Stomach (tissue), 4 donors: ENCODE data around the gene DFFB.

Source experiments
- CTCF ChIP-seq, 7 experiments: fragments of 450-650 bp in 4 of 7; fragments of 200-600 bp in 3 of 7; sonication (generic) in 3 of 7; IDR thresholded peaks; one replicate each; pipeline ENCODE4 v1.5.1; 2016 to 2019; ENCODE audit warnings: antibody characterized with exemption in 7 of 7, control low read depth in 2 of 7, mild to moderate bottlenecking in 1 of 7
- EP300 ChIP-seq: sonication (generic); formaldehyde crosslinking; IDR thresholded peaks from one replicate; pipeline ENCODE4 v1.6.1; 2017; ENCODE audit warnings: antibody characterized with exemption
- POLR2A ChIP-seq, 4 donors: fragments of 450-650 bp; IDR thresholded peaks; one replicate each; pipeline ENCODE4 v1.6.1; 2016; ENCODE audit warnings: antibody characterized with exemption in 4 of 4, control low read depth in 2 of 4, mild to moderate bottlenecking in 1 of 4, moderate library complexity in 1 of 4
- POLR2AphosphoS5 ChIP-seq, 3 donors: sonication (generic); formaldehyde crosslinking; IDR thresholded peaks; one replicate each; pipeline ENCODE4 v1.6.1; 2016; ENCODE audit warnings: antibody characterized with exemption in 3 of 3

- TF ChIP-seq CTCF (IDR thresholded peaks at IDR 0.05) (no peak), POLR2A (IDR thresholded peaks at IDR 0.05) (no peak), POLR2AphosphoS5 (IDR thresholded peaks at IDR 0.05) (no peak), EP300 (no peak)
These were observed 37.5 kb downstream of the DFFB start for GRCh38 chr1:3894626-3895278.
